NCI-H524 treated with DMSO at 0.1 percent for 48 hours (cell line): ENCODE data around the gene MT1B.
"Not testable (repeated sequence)": the region's sequence is repeated elsewhere in the genome, so short reads cannot be mapped to it uniquely, and the experiment has no call there.

Experiments
- DNase-seq: peaks from one replicate; lab custom pipeline; 2025; lab: John Stamatoyannopoulos, UW

The MT1B gene

GRCh38 chr16:56620339-56620897 lies 31.3 kb upstream of the MT1B start:
- no peak for DNase-seq

DNA sequence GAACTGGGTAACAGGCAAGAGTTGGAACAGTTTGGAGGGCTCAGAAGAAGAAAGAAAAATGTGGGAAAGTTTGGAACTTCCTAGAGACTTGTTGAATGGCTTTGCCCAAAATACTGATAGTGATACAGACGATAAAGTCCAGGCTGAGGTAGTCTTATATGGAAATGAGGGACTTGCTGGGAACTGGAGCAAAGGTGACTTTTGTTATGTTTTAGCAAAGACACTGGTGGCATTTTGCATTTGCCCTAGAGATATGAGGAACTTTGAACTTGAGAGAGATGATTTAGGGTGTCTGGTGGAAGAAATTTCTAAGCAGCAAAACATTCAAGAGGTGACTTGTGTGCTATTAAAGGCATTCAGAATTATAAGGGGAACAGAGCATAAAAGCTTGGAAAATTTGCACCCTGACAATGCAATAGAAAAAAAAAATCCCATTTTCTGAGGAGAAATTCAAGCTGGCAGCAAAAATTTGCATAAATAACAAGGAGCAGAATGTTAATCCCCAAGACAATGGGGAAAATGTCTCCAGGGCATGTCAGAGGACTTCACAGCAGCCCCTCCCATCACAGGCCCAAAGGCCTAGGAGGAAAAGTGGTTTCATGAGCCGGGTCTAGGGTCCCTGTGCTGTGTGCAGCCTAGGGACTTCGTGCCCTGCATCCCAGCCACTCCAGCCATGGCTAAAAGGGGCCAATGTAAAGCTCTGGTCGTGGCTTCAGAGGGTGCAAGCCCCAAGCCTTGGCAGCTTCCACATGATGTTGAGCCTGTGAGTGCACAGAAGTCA lies 29.8 kb upstream of the MT1B start:
- DNase-seq = not testable (repeated sequence)

GRCh38 chr16:56623184-56623583 lies 28.5 kb upstream of the MT1B start:
- DNase-seq = not testable (repeated sequence)

DNA sequence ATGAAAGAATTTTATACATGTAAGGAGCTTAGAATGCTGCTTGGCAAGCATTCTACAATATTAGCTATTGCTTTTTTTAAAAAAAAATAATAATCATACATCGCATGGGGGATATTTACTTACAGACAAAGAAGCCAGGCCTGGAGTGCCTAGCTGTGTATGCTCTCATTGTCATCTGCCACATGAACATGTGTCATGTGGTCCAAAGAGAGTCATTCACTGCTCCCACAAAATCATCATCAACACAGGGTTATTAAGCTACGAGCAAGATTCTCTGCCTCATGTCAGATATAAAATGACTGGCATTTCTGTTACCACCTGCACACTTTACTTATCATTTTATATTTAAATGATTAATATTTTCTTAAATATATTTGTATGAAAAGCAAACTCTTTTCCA lies 28.0 kb upstream of the MT1B start:
- no peak for DNase-seq

DNA sequence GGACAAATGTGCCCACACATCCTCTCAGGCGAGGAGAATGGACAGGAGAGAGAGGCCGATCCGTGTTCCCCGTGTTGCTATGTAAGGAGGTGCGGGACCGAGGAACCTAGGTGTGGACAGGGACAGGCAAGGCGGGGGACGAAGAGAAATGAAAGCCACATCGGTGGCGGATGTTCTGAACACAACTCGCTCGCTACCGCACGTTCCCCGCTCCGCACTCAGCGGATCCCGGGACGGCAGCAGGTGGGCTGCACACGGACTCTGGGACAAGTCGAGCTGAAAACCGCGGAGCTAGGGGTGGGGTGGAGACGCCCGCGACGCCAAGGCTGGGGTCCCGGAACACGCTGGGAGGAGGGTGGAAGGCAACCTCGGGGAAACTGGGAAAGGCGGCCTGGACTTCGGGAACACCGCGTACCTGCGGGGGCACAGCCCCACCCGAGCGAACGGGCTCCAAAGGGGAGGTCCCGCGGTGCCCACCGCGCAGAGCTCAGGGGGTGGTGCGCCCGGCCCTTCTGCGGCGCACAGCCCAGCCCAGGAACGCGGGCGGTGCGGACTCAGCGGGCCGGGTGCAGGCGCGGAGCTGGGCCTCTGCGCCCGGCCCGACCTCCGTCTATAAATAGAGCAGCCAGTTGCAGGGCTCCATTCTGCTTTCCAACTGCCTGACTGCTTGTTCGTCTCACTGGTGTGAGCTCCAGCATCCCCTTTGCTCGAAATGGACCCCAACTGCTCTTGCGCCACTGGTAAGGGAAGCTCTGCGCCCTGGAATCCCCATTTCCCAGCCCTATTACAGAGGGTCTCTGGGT lies 26.3 kb upstream of the MT1B start, which contains the start of gene MT1E:
MT1E (plus strand) TSS at position 642 of the 803 bp plus-strand sequence; CDS start at position 713, 71 bp downstream.
- no peak for DNase-seq

GRCh38 chr16:56625943-56626654 lies 25.6 kb upstream of the MT1B start:
- no peak for DNase-seq

- no peak for DNase-seq
These were observed 25.0 kb upstream of the MT1B start for GRCh38 chr16:56626685-56627084.

- no peak for DNase-seq
These were observed 23.0 kb upstream of the MT1B start for GRCh38 chr16:56628486-56629350.

- no peak for DNase-seq
These were observed 22.2 kb upstream of the MT1B start for GRCh38 chr16:56629531-56629930.

DNA sequence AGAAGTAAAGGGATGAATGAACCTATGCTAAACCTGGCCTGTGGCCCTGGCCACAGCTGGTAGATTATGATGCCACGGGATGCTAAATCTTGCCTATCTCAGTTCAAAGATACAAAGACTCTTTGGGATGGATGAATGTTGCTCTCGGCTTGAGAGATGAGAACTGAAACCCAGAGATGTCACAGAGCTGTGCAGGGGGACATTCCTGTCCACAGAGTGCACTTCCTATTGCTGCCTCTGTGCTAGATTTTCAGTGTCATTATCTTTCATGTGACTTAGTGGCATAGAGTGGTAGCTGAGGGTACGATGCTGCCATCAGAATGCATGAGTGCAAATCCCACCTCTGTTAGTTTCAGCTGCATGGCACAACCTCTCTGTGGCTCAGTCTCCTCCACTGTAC lies 21.6 kb upstream of the MT1B start:
- DNase-seq = no peak

- DNase-seq = no peak
These were observed 20.5 kb upstream of the MT1B start for GRCh38 chr16:56631197-56631596.

- DNase-seq = no peak
These were observed 19.9 kb upstream of the MT1B start for GRCh38 chr16:56631832-56632155.

GRCh38 chr16:56632156-56632847 lies 19.4 kb upstream of the MT1B start, which contains the start of gene MT1M:
Gene MT1M, plus strand, starts transcription at chr16:56632659. Its CDS starts 73 bp downstream, at chr16:56632732.
- DNase-seq = no peak

DNA sequence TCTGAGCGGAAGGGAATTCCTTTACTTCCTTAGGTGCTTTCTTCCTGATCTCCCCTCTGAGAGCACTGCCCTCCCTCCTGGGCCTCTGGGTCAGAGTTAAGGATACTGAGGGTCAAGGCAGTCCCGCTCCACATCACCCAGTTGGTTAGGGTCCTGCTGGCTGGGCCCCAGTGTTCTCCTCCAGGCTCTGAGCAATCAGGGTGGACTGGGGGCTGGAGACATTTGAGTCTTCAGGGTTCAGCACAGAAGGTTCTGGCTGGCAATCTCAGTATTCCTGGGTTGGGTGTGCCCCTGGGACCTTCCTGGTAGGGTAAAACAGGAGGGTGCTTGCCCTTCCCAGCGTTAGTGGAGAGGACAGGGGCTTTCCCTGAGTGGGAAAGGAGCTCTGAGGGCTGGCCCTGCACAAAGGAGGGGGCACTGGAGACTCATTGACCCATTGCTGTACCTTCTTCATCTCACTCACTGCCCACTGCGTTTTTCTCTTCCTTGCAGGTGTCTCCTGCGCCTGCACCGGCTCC lies 18.8 kb upstream of the MT1B start:
- no peak for DNase-seq

- no peak for DNase-seq
These were observed 18.2 kb upstream of the MT1B start for GRCh38 chr16:56633535-56633934.

GRCh38 chr16:56634715-56635440 lies 16.8 kb upstream of the MT1B start:
- DNase-seq = no peak

DNA sequence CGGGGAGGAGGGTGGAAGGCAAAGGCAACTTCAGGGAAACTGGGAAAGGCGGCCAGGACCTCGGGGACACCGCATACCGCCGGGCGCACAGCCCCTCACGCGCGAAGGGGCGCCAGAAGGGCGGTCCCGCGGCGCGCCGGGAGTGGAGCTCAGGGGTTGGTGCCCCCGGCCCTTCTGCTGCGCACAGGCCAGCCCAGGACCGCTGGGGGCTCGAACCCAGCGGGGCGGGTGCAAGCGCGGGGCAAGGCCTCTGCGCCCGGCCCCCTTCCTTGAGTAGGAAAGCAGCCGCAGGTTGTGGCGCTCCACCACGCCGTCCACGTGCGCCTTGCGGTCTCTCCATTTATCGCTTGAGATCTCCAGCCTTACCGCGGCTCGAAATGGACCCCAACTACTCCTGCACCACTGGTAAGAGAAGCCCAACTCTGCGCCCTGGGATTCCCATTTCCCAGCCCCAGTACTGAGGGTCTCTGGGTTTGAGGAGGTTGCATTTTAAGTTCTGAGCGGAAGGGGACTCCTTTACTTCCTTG lies 16.2 kb upstream of the MT1B start:
- DNase-seq = no peak

DNA sequence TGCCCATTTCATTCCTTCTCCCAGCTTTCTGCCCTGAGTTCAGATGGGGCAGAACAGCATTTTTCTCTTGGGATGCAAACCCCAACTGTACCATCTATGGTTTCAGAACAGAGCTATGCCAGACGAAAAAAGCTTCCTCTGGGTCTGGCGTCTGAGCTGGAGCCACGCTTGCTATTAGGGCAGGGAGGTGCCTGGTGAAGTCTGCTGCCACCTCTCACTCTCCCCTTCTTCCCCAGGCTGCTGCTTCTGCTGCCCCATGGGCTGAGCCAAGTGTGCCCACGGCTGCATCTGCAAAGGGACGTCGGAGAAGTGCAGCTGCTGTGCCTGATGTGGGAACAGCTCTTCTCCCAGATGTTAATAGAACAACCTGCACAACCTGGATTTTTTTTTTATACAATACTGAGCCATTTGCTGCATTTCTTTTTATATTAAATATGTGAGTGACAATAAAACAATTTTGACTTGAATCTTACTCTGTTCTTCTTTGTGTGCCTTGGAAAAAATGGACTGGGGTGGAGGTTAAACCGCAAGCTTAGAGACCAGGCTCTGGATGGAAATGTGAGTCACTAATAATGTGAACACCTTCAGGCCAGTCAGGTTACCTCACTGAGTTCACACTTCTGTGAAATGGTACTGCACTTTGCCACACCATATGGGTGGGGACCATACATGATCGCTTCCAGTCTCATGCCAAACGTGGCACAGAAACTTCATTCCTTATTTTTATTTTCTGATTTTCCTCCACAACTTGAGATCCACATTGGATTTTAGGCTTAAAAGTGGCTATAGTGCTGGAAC lies 14.9 kb upstream of the MT1B start:
- no peak for DNase-seq
